GM23338 (cell line): ENCODE results near the gene NEK10. TPM values are rescaled to one million over a fixed set of nuclear protein-coding genes. Genes with fewer than 3 reads are reported as not detected.

Source experiments
- ATAC-seq: fragments of 200-7000 bp; cut with Tn5 transposase; 3 replicates; pipeline ENCODE4 v1.9.1; 2020
- DNase-seq: peaks from one replicate; pipeline ENCODE4 v3.0.0-alpha.2; 2015; ENCODE audit warnings: low spot score
- H2AFZ ChIP-seq: fragments of 200-600 bp; sonication (generic); 2 replicates; pipeline ENCODE4 v1.8.0; 2016; ENCODE audit warnings: antibody characterized with exemption, mild to moderate bottlenecking, moderate library complexity
- H3F3A ChIP-seq: fragments of 200-600 bp; sonication (generic); replicated peaks from 2 replicates; pipeline ENCODE4 v1.8.0; 2017; ENCODE audit warnings: antibody characterized with exemption, mixed run types, low read depth
- H3K27ac ChIP-seq: fragments of 200-600 bp; sonication (generic); 2 replicates; pipeline ENCODE4 v1.6.1; 2016; ENCODE audit warnings: low read depth
- H3K27me3 ChIP-seq: fragments of 200-600 bp; sonication (generic); 2 replicates; pipeline ENCODE4 v1.8.0; 2016; ENCODE audit warnings: mild to moderate bottlenecking, mixed run types, moderate library complexity; ENCODE audit not compliant: insufficient read depth
- H3K36me3 ChIP-seq: fragments of 200-600 bp; sonication (generic); 2 replicates; pipeline ENCODE4 v1.8.0; 2016; ENCODE audit warnings: mild to moderate bottlenecking; ENCODE audit not compliant: insufficient read depth
- H3K4me1 ChIP-seq: fragments of 200-600 bp; sonication (generic); 2 replicates; pipeline ENCODE4 v1.8.0; 2016; ENCODE audit warnings: mild to moderate bottlenecking, moderate library complexity; ENCODE audit not compliant: insufficient read depth
- H3K4me2 ChIP-seq: fragments of 200-600 bp; sonication (generic); 2 replicates; pipeline ENCODE4 v1.7.1; 2017; ENCODE audit warnings: mixed run types
- H3K4me3 ChIP-seq: fragments of 200-600 bp; sonication (generic); 2 replicates; pipeline ENCODE4 v1.6.1; 2016; ENCODE audit warnings: mixed run types
- H3K79me2 ChIP-seq: fragments of 200-600 bp; sonication (generic); replicated peaks from 2 replicates; pipeline ENCODE4 v1.8.0; 2017; ENCODE audit warnings: mild to moderate bottlenecking; ENCODE audit not compliant: insufficient read depth
- H3K9me2 ChIP-seq: fragments of 200-600 bp; sonication (generic); 2 replicates; pipeline ENCODE4 v1.8.0; 2017; ENCODE audit not compliant: insufficient read depth
- H4K20me1 ChIP-seq: fragments of 200-600 bp; sonication (generic); replicated peaks from 2 replicates; pipeline ENCODE4 v1.8.0; 2017; ENCODE audit warnings: mild to moderate bottlenecking; ENCODE audit not compliant: insufficient read depth
- H3K27ac Mint-ChIP-seq: 2 replicates; pipeline ENCODE4 v1.8.0; 2020; ENCODE audit warnings: inconsistent platforms, mild to moderate bottlenecking, moderate library complexity, mixed read lengths
- H3K27me3 Mint-ChIP-seq: 3 replicates; pipeline ENCODE4 v1.8.0; 2022; ENCODE audit warnings: low read depth, mild to moderate bottlenecking, moderate library complexity, mixed read lengths, inconsistent platforms; ENCODE audit not compliant: insufficient read depth, poor library complexity
- H3K36me3 Mint-ChIP-seq: 3 replicates; pipeline ENCODE4 v1.8.0; 2021; ENCODE audit warnings: low read depth, mild to moderate bottlenecking, inconsistent platforms, moderate library complexity, mixed read lengths
- H3K4me1 Mint-ChIP-seq: 3 replicates; pipeline ENCODE4 v1.8.0; 2020; ENCODE audit warnings: mild to moderate bottlenecking, inconsistent platforms, mixed read lengths
- H3K4me3 Mint-ChIP-seq: 3 replicates; pipeline ENCODE4 v1.8.0; 2021; ENCODE audit warnings: moderate library complexity, mild to moderate bottlenecking, inconsistent platforms, mixed read lengths
- H3K9me3 Mint-ChIP-seq: 3 replicates; pipeline ENCODE4 v1.8.0; 2020; ENCODE audit warnings: moderate library complexity, mild to moderate bottlenecking, inconsistent platforms, mixed read lengths
- EZH2phosphoT487 ChIP-seq: fragments of 200-600 bp; sonication (generic); IDR thresholded peaks from one replicate; pipeline ENCODE4 v1.8.1; 2018; ENCODE audit warnings: antibody characterized with exemption; ENCODE audit not compliant: unreplicated experiment
- ZNF462 ChIP-seq: fragments of 250-450 bp; sonication (Bioruptor Pico); IDR thresholded peaks from 2 replicates; pipeline ENCODE4 v1.5.0; 2020; ENCODE audit warnings: mild to moderate bottlenecking, moderate library complexity
- polyA plus RNA-seq: library from polyadenylated mRNA; unstranded; fragments of >200 nt; fragmentation: Nextera tagmentation; extraction: Ambion mirVana; gene quantifications from 2 replicates; pipeline ENCODE4 v1.2.1, GENCODE V29; 2016
- total RNA-seq: library from RNA; depleted of rRNA; stranded (reverse); fragments of >200 nt; shearing (Covaris generic); gene quantifications from 2 replicates; pipeline ENCODE4 v1.2.3, GENCODE V29; 2014
- TF ChIP-seq, protein P1 (sequence below), 2 experiments: fragments of 200-600 bp in 1 of 2; sonication (generic) in 1 of 2; conservative IDR thresholded peaks; 2 replicates each; pipeline versions ENCODE4 v1.5.1 to v1.6.1; 2016 to 2017; ENCODE audit warnings: antibody characterized with exemption in 2 of 2, low read depth in 2 of 2, mild to moderate bottlenecking in 2 of 2, moderate library complexity in 1 of 2

Gene NEK10
- total and polyA plus RNA-seq, 2 experiments from 2014 or later: 0.55 to 2.0 TPM

- TF ChIP-seq EZH2phosphoT487: no peak
- TF ChIP-seq, protein P1, sequence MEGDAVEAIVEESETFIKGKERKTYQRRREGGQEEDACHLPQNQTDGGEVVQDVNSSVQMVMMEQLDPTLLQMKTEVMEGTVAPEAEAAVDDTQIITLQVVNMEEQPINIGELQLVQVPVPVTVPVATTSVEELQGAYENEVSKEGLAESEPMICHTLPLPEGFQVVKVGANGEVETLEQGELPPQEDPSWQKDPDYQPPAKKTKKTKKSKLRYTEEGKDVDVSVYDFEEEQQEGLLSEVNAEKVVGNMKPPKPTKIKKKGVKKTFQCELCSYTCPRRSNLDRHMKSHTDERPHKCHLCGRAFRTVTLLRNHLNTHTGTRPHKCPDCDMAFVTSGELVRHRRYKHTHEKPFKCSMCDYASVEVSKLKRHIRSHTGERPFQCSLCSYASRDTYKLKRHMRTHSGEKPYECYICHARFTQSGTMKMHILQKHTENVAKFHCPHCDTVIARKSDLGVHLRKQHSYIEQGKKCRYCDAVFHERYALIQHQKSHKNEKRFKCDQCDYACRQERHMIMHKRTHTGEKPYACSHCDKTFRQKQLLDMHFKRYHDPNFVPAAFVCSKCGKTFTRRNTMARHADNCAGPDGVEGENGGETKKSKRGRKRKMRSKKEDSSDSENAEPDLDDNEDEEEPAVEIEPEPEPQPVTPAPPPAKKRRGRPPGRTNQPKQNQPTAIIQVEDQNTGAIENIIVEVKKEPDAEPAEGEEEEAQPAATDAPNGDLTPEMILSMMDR (conservative IDR thresholded peaks at IDR 0.05; ENCODE audit: low read depth in 2 of 2): no peak
- peak; percentile 87; the same call in 1 of the 2 replicates for TF ChIP-seq ZNF462
- Histone ChIP-seq H3K27me3 (no peaks in the 10 kb centered on the region), H3K4me1 (peaks cover 28% of the 10 kb centered on the region), H2AFZ (no peak overlapping the region), H3K79me2 (no peaks in the 10 kb centered on the region), H3K9me2 (0 out of 2 replicates have a peak, but pooled peaks cover 3% of the 10 kb centered on the region), H3K27ac (no peak overlapping the region), H3K36me3 (no peaks in the 10 kb centered on the region), H4K20me1 (no peaks in the 10 kb centered on the region), H3F3A (no peaks in the 10 kb centered on the region), H3K4me2 (peak overlapping the region; percentile 55), H3K4me3 (no peak overlapping the region)
- ATAC-seq (peak; percentile 84), DNase-seq (peak; percentile 32)
- peaks cover 3% of the 10 kb centered on the region; the same call in 1 of the 3 replicates for H3K36me3 Mint-ChIP-seq
- peaks cover 2% of the 10 kb centered on the region for H3K27me3 Mint-ChIP-seq
- no peak overlapping the region for H3K27ac Mint-ChIP-seq
- H3K9me3 Mint-ChIP-seq: no peaks in the 10 kb centered on the region; the same call in 2 of the 3 replicates
- H3K4me3 Mint-ChIP-seq: no peak overlapping the region
- peaks cover 38% of the 10 kb centered on the region for H3K4me1 Mint-ChIP-seq
Measured at GRCh38 chr3:27354588-27355203, 14.5 kb downstream of the NEK10 start.
